Esophagus squamous epithelium (tissue), 4 donors: ENCODE results near the gene ST3GAL2.

Experiments
- CTCF ChIP-seq, 6 experiments: fragments of 450-650 bp in 4 of 6; fragments of 200-600 bp in 2 of 6; sonication (generic) in 2 of 6; IDR thresholded peaks; one replicate each; pipeline ENCODE4 v1.5.1; 2016 to 2019; ENCODE audit warnings: antibody characterized with exemption in 6 of 6, mild to moderate bottlenecking in 4 of 6, moderate library complexity in 4 of 6
- POLR2A ChIP-seq, 4 donors: fragments of 450-650 bp; IDR thresholded peaks; one replicate each; pipeline ENCODE4 v1.6.1; 2017; ENCODE audit warnings: antibody characterized with exemption in 4 of 4, mild to moderate bottlenecking in 4 of 4, moderate library complexity in 3 of 4

DNA sequence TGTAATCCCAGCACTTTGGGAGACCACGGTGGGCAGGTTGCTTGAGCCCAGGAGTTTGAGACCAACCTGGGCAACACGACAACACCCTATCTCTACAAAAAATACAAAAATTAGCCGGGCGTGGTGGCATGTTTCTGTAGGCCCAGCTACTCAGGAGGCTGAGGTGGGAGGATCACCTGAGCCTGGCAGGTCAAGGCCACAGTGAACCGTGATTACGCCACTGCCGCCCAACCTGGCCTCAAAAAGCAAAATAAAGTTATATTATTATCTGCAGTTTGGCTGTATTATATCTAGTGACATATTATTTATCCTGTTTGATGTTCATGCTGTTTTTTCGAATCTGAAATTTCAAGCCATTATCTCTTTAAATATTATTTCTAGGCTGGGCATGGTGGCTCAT lies 26.5 kb downstream of the ST3GAL2 start:
- no peak for TF ChIP-seq CTCF (IDR thresholded peaks at IDR 0.05)
- TF ChIP-seq POLR2A (IDR thresholded peaks at IDR 0.05) = no peak
